Kidney tubule cell (primary cell): ENCODE results near the gene TRERF1.
A peak's percentile ranks its signal among the peaks of the same experiment; 100 is the strongest.

Experiments used
- DNase-seq: peaks from one replicate; pipeline ENCODE4 v3.0.0-alpha.2; 2018; ENCODE audit warnings: low spot score

The TRERF1 gene

GRCh38 chr6:42250274-42250931 lies 201.3 kb downstream of the TRERF1 start:
- DNase-seq = no peak

GRCh38 chr6:42249279-42249678 lies 202.4 kb downstream of the TRERF1 start:
- no peak for DNase-seq

GRCh38 chr6:42243046-42243445 lies 208.7 kb downstream of the TRERF1 start:
- DNase-seq = no peak

- no peak for DNase-seq
Observed at GRCh38 chr6:42241915-42242314, 209.8 kb downstream of the TRERF1 start.

- DNase-seq = no peak
Observed at GRCh38 chr6:42239736-42240375, 211.9 kb downstream of the TRERF1 start.

GRCh38 chr6:42239333-42239732 lies 212.4 kb downstream of the TRERF1 start:
- DNase-seq = no peak

- DNase-seq = no peak
Observed at GRCh38 chr6:42237857-42238256, 213.9 kb downstream of the TRERF1 start.

GRCh38 chr6:42236682-42237473 lies 214.8 kb downstream of the TRERF1 start:
- DNase-seq = no peak

- no peak for DNase-seq
Observed at GRCh38 chr6:42236030-42236429, 215.7 kb downstream of the TRERF1 start.

- DNase-seq = no peak
Observed at GRCh38 chr6:42232035-42232434, 219.7 kb downstream of the TRERF1 start.

- peak; percentile 35 for DNase-seq
Observed at GRCh38 chr6:42230345-42231321, 221.1 kb downstream of the TRERF1 start.

GRCh38 chr6:42229506-42230119 lies 222.1 kb downstream of the TRERF1 start:
- no peak for DNase-seq

GRCh38 chr6:42228305-42228704 lies 223.4 kb downstream of the TRERF1 start:
- no peak for DNase-seq

GRCh38 chr6:42227173-42227850 lies 224.4 kb downstream of the TRERF1 start:
- no peak for DNase-seq

GRCh38 chr6:42226645-42227143 lies 225.0 kb downstream of the TRERF1 start:
- DNase-seq = peak; percentile 97

GRCh38 chr6:42226161-42226611 lies 225.5 kb downstream of the TRERF1 start:
- DNase-seq = peak; percentile 80

GRCh38 chr6:42225419-42225818 lies 226.3 kb downstream of the TRERF1 start:
- no peak for DNase-seq

GRCh38 chr6:42225029-42225339 lies 226.7 kb downstream of the TRERF1 start:
- DNase-seq = no peak

GRCh38 chr6:42224222-42225028 lies 227.3 kb downstream of the TRERF1 start:
- peak; percentile 93 for DNase-seq

- peak; percentile 60 for DNase-seq
Observed at GRCh38 chr6:42222448-42222847, 229.3 kb downstream of the TRERF1 start.
